GM12872 (cell line): ENCODE measurements around the gene POLR1G.

ENCODE experiments used
- CTCF ChIP-seq: IDR thresholded peaks from 3 replicates; pipeline ENCODE4 v1.5.1; 2011; ENCODE audit warnings: low read depth, mild to moderate bottlenecking, low read length, moderate library complexity; ENCODE audit not compliant: insufficient read depth

POLR1G gene

GRCh38 chr19:45448887-45449299, 42.4 kb downstream of the POLR1G start:
- no peak for TF ChIP-seq CTCF

GRCh38 chr19:45450012-45450333, 43.5 kb downstream of the POLR1G start:
- TF ChIP-seq CTCF, result no peak

- TF ChIP-seq CTCF, result no peak
Observed at GRCh38 chr19:45451131-45451849, 44.8 kb downstream of the POLR1G start.

- no peak for TF ChIP-seq CTCF
Observed at GRCh38 chr19:45451850-45452387, 45.5 kb downstream of the POLR1G start.

GRCh38 chr19:45455707-45456499, 49.5 kb downstream of the POLR1G start:
- no peak for TF ChIP-seq CTCF

- TF ChIP-seq CTCF, result no peak
Observed at GRCh38 chr19:45456500-45456815, 50.0 kb downstream of the POLR1G start.

GRCh38 chr19:45457776-45458175, 51.3 kb downstream of the POLR1G start:
- no peak for TF ChIP-seq CTCF
